GM12801 (cell line): Measurements from ENCODE around the gene RIMOC1.

Source experiments
- CTCF ChIP-seq: IDR thresholded peaks from one replicate; pipeline ENCODE4 v1.5.1; 2011; ENCODE audit warnings: control low read depth; ENCODE audit not compliant: insufficient read length; ENCODE audit errors: extremely low read depth

Gene RIMOC1

DNA sequence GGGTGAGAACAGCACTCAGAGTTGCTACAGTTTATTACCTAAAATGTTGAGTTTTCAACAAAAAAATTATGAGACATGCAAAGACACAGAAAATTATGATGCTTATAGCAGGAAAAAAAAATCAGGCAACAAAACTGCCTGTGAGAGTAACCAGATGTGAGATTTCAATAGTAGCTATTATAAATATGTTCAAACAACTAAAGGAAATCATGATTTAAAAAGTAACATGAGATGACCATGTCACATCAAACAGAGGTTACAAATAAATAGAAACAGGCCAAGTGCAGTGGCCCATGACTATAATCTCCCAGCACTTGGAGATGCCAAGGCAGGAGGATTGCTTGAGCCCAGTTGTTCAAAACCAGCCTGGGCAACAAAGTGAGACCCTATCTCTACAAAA is 12.1 kb upstream of the RIMOC1 start:
- TF ChIP-seq CTCF = no peak

GRCh38 chr5:41893074-41893851 is 10.9 kb upstream of the RIMOC1 start:
- no peak for TF ChIP-seq CTCF

- TF ChIP-seq CTCF = no peak
These were observed 7.9 kb upstream of the RIMOC1 start for GRCh38 chr5:41896230-41896629.

- no peak for TF ChIP-seq CTCF
These were observed 707 bp upstream of the RIMOC1 start for GRCh38 chr5:41903382-41903891.

DNA sequence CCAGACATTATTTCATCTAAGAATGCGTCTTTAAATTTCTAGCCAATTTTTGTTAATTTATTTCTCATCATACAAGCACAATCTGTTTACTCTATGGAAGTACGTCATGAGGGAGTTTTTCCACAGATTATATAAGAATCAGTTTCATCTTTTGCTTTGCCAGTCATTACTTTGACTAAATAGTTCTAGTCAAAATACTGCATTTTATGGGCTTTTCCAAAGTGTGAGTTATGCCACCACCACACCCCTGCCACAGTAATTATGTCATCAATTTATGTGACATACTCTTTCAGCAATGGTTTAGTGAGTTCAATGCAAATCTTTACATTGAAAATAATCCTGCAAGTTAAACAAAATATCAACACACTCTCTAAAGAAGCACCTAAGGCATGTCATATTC is 2.0 kb downstream of the RIMOC1 start:
- TF ChIP-seq CTCF = no peak

GRCh38 chr5:41908374-41909079 is 4.4 kb downstream of the RIMOC1 start:
- no peak for TF ChIP-seq CTCF

DNA sequence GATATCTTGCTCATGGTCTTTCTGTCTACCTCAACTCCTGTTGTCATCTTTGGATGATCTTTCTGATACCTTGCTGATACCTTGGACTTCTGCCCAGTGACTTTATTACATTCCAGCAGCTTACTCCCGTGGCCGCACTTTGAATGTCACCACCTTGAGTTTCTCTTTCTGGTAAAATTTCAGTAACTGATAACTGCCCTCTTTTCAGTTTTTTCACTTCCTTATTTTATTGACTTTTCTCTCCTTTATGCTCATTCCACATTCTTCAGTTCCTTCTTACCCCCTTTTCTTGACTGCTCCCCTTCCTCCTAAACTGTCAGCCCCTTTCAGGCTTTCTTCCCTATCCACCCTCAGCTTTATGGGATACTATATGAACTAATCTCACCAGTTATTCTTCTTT is 14.0 kb downstream of the RIMOC1 start:
- no peak for TF ChIP-seq CTCF
